HG03442 (cell line): ENCODE measurements around the gene GPR78.

Experiments
- ATAC-seq: cut with Tn5 transposase; IDR thresholded peaks from one replicate; pipeline ENCODE4 v1.9.1; 2021; ENCODE audit warnings: mild to moderate bottlenecking, moderate library complexity; ENCODE audit not compliant: unreplicated experiment

Gene GPR78

DNA sequence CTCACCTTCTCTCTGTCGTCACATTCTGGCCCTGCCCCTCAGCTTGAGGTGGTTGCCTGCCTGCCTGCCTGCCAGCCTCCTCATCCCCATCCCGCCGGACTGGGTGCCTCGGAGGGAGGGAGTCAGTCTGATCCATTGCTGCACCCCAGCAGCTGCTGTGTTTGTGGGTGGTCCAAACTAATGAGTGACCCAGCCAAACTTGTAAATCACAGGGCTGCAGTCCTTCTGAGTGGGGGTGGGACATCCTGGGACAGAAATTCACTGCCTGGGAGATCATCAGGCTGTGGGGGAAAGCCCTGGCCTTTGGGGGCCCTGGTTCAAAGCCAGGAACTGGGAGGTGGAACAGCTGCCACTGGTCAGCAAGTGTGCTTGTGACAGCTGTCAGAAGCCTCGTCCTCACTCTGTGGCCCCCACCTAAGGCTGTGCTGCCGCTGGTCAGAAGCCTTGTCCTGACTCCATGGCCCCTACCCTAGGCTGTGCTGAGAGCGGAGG, 5.6 kb downstream of the GPR78 start:
- no peak for ATAC-seq

DNA sequence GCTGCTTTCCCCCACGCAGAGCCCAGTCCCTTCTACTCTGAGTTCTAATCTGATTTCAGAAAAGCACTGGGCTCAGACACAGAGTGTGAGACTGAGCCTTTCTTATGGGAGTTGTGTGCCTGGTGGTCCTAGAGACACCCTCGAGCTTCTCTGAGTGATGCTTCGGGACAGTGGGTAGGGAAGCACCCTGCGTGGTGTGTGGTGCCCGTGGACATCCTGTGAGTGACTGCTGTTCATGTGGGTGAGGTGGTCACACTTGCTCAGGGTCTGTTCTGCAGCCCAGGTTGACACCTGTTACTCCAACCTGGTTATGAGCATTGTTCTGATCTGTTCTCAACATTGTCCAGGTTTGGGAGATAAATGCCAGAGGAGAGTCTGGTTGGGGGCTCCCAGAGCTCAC, 6.1 kb downstream of the GPR78 start:
- no peak for ATAC-seq

DNA sequence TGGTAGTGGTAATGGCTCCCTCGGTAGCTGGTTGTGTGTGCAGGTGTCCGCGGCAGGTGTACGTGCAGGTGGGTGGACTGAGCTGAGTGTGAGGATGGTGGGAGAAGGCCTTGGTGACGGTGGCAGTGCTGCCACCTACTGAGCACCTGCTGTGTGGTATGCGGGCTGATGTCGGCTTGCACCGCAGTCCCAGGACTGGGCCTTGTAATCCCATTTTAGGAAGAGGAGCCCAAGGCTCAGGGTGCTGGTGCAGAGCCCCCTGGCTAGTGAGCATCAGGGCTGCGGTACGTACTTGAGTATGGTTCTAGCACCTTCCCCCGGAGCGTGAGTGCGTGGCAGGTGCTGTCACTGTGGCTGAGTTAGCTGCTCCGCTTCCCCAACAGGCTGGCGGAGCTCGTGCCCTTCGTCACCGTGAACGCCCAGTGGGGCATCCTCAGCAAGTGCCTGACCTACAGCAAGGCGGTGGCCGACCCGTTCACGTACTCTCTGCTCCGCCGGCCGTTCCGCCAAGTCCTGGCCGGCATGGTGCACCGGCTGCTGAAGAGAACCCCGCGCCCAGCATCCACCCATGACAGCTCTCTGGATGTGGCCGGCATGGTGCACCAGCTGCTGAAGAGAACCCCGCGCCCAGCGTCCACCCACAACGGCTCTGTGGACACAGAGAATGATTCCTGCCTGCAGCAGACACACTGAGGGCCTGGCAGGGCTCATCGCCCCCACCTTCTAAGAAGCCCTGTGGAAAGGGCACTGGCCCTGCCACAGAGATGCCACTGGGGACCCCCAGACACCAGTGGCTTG, 6.7 kb downstream of the GPR78 start:
- ATAC-seq = no peak

DNA sequence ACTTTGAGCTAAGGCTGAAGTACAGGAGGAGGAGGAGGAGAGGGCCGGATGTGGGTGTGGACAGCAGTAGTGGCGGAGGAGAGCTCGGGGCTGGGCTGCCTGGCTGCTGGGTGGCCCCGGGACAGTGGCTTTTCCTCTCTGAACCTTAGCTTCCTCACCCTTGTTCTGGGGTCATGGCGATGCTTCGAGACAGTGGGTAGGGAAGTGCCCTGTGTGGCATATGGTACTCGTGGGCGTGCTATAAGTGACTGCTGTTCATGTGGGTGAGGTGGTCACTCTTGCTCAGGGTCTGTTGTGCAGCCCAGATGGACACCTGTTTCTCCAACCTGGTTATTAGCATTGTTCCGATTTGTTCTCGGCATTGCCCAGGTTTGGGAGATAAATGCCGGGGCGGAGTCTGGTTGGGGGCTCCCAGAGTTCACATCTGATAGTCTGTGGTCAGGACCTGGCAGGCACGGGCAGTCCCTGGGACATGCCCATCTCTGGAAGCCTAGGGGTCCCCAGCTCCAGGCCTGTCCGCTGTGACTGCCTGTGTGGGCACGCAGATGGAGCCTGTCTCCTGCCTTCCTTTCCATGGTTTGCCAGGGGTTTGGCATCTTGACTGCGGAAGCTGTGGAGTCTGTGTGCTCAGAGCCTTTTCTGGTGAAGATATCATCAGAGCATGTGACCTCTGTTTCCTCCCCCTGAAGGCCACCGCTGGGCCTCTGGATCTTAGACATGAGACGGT, 7.4 kb downstream of the GPR78 start:
- no peak for ATAC-seq

DNA sequence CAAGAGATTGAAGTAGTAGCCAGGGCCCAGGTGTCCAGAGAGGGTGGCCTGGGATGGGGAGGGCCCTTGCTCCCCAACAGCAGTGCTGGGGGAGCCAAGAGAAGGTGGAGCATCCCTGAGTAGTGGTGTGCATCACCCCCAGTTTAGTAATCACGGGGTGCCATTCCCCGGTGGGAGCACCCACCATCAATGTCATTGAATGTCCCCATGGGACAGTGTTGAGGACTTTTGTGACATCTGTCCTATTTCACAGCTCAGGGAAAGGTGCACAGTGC, 7.9 kb downstream of the GPR78 start:
- ATAC-seq = no peak

DNA sequence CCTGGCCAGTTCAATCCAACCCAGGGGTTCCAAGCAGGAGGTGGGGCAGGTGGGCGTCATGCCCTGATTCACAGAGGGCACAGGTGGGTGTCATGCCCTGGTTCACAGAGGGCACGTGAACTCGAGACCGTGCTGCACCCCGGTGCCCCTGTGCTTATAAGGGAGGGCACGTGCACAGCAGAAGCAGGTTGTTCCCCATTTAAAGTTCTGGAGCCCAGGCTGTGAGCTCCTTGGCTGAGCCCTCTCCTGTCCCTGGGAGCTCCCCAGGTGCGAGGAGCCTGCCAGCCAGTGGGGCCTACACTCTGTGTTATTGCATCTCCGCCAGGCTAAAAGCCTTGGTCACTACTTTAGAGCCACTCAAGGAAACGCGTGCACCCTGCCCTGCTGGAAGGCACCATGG, 9.1 kb downstream of the GPR78 start:
- no peak for ATAC-seq

DNA sequence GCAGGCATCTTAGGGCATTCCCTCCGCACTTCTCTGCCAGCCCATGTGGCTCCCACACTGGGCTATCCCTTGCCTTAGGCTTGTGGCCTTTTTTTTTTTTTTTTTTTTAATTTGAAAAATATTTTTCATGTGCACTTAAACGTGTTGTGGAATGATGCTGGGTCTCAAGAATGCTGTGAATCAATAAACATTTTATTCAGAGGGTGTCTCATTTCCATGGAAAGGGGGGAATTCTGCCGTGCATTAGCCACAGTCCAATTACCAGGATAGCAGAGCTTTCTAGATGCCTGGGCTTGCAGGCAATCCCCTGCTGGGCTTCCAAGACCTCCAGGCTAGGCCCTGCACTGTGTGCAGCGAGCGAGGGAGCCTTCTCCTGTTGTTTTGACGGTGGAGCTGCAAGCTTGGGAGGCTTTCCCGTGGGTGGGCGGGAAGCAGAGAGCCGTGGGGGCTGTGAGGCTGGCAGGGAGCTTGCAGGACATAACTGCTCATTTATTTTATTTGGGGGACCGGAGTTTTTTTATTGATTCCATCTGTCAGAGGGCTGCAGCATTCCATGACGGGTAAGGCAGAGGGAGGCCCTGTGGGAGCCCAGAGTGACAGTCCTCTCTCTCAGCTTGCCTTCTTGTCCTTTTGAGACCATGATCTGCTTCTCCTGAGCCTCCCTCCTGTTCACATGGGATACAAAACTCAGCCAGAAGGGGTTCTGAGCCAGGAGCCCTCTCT, 9.8 kb downstream of the GPR78 start:
- no peak for ATAC-seq

DNA sequence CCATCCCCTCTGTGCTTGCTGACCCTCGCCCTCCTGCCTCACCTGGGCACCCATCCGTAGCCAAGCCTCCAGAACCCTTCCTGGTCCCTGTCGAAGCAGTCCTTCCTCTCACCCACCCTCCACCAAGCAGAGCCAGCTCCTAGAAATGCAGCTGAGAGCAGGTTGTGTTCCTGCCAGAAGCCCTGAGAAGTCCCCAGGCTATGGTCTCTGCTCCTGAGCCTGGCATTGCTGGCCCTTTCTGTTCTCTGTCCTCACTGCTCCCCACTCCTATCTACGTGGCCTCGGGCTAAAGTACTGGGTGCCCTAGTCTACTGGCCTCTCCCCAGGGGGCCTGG, 10.3 kb downstream of the GPR78 start:
- no peak for ATAC-seq

DNA sequence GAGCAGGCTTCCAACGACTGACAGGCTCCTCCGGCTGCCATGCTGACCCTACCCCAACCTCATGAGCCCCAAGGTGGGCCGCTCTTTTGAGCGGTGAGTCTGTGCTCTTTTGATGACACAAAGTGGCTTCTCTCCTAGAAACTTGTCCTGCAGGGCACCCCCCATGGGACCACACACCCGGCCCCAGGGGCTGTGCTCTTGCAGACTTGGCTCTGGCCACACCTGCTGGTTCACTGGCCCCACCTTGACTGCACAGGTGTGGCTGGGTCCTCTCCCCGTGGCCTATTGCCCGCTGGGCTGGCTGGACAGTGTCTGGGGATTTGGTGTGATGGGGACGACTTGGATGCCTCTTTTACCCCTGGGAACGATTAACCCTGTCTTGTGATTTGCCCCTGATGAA, 10.9 kb downstream of the GPR78 start:
- ATAC-seq = no peak

DNA sequence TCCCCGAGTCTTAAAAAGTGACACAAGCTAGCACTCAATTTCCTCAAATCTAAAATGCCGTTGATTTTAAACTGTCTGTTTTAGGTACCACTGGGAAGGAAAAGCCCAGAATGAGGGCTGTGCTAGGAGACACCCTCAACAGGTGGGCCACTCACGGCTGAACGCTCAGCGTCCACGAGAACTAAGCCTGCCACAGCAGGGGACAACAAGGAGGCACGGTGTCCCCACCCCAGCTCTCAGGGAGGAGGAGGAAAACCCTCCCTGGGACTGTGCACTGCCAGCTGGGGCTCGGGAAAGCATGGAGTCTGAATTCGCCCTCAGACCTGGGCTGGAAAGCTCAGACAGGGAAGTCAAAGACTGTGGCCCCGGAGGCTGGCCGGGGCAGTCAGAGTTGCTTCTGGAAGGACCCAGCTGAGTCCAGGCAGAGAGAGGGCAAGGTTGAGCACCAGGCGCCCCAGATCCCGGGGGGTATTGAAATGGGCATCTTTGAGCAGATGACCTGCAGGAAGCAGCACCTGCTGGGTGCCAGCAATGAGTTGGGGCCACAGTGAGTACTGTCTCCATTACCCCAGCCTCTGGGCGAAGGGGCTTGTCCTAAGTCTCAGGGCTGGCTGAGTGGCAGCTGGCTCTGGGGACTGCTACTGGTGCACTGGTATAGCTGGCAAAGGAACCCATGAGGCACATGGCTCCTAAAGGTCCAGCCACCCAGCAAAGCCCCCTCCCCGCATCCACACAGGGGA, 11.6 kb downstream of the GPR78 start:
- no peak for ATAC-seq

DNA sequence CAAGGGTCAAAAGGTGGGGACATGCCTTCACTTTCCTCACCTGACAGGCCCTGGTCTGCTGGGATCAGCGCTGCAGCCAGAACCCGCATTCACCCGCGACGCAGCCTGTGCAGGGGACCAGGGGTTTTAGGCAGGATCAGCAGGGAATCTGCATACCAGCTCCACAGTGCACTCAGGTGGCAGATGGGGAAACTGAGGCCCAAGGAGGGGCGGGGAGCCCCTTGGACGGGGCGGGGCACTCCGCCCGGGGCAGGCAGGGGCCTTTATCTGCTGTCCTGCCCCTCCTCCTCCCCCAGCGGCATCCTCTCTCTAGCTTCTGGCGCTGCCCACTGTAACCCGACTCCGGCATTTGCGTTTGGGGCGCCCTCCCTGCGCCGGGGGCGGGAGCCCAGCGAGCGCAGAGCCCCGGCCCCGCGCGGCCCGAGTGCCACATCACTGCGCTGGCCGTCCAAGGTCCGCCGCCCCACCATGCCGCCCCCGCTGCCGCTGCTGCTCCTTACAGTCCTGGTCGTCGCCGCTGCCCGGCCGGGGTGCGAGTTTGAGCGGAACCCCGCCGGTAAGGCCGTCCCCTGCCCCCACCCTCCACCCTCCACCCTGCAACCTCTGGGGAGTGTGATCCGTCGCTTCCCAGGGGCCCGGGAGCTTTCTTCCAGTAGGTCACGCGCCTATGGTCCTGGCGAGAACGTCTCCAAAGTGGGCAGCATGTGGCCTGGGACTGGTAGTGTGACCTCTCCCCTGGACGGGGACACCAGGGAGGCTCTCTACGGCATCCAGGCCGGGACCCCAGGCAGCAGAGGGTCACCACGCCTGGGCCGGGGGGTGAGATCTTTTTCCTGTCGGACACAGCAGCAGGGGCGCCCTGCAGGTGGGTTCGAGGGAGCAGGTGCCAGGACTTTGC, 12.4 kb downstream of the GPR78 start, which contains the start of gene CPZ:
CPZ (plus strand) TSS at position 400 of the 898 bp plus-strand sequence; CDS start at position 469, 69 bp downstream.
- no peak for ATAC-seq

DNA sequence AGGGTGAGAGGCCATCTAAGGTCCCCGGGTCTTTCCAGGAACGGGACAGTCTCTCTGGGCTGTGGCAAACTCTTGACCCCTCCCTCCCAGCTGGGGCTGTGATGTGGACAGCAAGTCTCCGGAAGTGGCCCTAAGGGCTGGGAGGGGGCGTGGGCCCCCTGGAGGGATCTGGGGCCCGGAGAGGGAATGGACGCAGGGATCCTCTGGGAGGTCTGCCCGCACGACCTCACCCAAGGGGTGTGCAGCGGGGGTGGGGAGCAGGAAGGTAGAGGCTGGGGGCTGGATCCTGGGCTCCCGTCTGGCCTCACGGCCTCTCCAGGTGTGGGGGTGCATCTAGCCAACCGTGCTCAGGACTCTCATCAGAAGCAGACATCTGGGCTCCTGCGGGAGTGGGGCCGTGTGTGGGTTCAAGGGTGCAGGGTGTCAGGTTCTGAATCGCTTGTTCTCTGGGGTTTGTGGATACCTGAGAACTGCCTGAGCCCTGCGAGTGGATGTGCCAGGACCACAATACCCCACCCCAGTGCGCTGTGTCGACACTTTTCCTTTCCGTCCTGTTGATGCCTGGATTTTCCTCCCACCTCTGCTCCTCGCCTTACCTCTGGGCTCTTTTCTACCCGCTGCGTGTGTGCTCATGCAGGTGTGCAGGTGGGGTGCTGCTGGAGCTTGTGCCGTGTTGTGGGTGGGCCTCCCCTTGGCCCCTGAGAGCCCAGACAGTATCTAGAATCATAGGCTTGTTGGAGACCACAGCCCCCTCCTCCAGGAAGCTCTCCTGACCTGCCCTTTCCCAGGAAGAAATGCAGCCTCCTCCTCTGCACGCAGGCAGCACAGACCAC, 13.3 kb downstream of the GPR78 start:
- ATAC-seq = no peak

DNA sequence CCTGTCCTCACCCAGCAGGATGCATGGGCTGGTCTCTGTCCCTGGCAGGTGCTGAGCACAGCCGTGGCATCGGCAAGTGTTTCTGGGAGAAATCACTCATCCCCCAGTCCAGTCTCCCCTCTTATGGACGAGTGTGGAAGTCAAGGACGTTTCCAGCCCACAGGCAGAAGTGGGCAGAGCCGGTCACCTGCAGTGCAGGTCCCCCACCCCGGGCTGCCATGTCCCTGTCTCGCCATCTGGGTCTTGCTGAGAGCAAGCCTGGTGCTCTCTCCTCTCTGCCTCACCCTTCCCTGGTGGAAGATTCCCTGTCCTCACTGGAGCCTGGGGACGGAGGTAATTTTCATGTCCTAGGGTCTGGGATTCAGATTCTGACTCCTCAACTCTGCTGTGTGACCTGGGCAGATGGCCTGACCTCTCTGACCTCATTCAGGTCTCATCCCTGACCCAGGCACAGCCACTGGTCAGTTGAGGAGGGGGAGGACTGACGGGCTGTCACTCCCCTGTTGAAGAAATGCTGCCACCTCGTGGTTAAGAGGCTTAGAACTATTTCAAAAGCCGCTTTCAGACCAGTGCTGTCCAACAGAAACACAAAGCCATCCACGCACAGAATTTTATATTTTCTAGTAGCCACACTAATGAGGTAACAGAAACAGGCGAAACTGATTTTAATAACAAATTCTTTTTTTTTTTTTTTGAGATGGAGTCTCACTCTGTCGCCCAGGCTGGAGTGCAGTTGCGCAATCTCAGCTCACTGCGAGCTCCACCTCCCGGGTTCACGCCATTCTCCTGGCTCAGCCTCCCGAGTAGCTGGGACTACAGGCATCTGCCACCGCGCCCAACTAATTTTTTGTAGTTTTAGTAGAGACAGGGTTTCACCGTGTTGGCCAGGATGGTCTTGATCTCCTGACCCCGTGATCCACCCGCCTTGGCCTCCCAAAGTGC, 14.2 kb downstream of the GPR78 start:
- ATAC-seq = no peak

DNA sequence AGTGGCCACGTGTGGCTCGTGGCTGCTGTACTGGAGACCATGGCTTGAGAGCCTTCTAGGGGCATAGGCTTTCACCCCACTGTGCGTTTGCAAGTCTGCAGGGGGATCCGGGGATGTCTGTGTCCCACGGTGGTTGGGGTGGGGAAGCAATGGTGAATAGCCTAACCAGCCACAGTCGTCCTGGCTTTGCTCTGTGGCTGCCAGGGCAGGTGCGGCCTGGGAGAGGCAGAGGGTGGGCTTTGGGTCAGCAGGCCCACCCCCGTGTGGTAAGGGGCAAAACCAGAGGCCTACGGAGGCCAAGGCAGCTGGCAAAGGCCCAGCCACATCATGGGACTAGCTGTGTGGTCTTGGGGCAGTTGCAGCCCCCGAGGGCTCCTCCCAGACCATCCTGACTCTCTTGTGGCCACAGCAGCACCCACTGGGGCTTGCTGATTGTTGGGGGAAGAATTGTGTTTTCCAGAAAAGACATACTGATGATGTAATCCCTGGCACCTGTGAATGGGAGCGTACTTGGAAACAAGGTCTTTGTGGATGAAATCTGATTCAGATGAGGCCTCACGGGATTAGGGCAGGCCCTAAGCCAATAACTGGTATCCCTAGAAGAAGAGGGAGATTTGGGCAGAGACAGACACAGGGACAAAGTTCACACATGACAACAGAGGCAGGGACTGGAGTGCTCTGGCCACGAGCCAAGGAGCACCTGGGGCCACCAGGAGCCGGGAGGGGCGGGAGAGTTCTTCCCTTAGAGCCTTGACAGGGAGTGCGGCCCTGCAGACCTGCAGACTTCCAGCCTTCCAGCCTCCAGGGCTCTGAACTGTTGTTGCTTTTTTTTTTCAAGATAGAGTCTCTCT, 15.3 kb downstream of the GPR78 start:
- ATAC-seq = no peak

DNA sequence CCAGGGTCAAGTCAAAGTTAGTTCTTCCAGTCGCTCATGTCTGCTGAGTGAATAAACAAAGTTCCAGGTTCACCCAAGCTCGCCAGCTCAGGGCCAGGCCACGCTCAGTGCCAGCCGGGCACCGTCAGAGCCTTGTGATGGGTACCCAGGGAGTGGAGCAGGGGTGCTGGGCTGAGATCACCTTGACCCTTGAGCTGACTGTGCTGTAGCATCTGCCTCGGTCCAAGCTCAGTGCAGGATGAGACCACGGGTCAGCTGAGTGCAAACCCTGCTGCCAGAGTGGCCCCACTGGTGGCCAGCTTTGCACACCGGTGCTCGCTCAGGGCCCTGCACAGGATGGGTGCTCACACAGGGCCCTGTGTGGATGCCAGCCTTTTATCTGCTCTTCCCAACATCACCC, 16.7 kb downstream of the GPR78 start:
- no peak for ATAC-seq

DNA sequence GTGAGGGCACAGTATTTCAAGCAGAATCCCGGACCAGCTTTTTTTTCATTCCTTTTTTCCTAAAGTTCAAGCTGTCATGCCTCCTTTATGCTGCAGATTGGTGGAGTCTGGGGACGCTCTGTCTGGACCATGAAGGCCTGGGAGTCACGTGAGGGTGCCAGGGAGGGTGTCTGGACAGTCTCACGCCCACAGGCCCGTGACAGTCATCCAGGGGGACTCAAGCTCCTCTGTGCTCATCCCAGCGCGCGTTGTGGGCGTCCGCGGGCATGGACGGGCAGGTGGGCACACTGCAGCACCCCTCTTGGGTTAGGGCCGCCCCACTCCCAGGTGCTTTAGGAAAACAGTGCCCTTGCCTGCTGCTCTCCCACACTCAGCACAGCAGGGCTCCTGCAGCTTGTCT, 17.1 kb downstream of the GPR78 start:
- ATAC-seq = no peak

DNA sequence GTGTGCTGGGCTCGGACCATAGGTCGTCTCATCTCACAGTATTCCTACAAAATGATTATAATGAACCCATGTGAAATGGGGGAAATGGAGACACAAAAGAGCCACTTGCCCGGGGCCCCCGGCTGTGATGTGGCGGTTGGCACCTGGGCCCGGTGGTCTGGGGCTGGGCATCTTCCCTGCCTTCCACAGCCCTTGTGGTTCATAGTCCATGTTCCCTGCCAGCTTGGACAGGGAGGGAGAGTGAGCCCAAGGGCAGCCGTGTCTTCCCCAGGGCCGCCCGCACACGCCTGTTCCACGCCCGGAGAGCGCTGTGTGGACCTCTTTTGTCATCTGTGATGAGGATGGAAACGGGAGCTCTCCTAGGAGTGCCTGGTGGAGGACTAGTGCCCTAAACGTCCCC, 17.6 kb downstream of the GPR78 start:
- ATAC-seq = no peak
